HepG2 (cell line): ENCODE measurements around the gene NHSL1. TPM values are rescaled to one million over a fixed set of nuclear protein-coding genes. Genes with fewer than 3 reads are reported as not detected.

Experiments used
- HINFP ChIP-seq: sonication (generic); formaldehyde crosslinking; IDR thresholded peaks from 2 replicates; pipeline ENCODE4 v1.4.0; 2020; ENCODE audit warnings: low read depth, mild to moderate bottlenecking, missing genetic modification reagents
- IKZF5 ChIP-seq: IDR thresholded peaks from 2 replicates; pipeline ENCODE4 v1.6.1; 2018; ENCODE audit warnings: missing genetic modification reagents, mild to moderate bottlenecking, missing compliant biosample characterization
- KIAA2018 ChIP-seq: sonication (generic); formaldehyde crosslinking; IDR thresholded peaks from 2 replicates; pipeline ENCODE4 v1.5.0; 2020; ENCODE audit warnings: mild to moderate bottlenecking, missing genetic modification reagents, borderline replicate concordance
- KLF6 ChIP-seq: IDR thresholded peaks from 2 replicates; pipeline ENCODE4 v1.8.0; 2016; ENCODE audit warnings: missing biosample characterization, missing genetic modification reagents
- MLX ChIP-seq: IDR thresholded peaks from 2 replicates; pipeline ENCODE4 v1.6.1; 2016
- PTBP1 ChIP-seq: fragments of 200-400 bp; formaldehyde crosslinking; IDR thresholded peaks from 2 replicates; pipeline ENCODE4 v1.6.1; 2018; ENCODE audit warnings: low read length, low read depth; ENCODE audit not compliant: poor library complexity, severe bottlenecking
- SNRNP70 ChIP-seq: fragments of 200-400 bp; formaldehyde crosslinking; IDR thresholded peaks from 2 replicates; pipeline ENCODE4 v1.6.1; 2017; ENCODE audit warnings: mild to moderate bottlenecking, low read depth, low read length, moderate library complexity
- ZBTB43 ChIP-seq: sonication (generic); formaldehyde crosslinking; conservative IDR thresholded peaks from 2 replicates; pipeline ENCODE4 v1.4.0; 2020; ENCODE audit warnings: missing genetic modification reagents
- ZNF224 ChIP-seq: sonication (generic); formaldehyde crosslinking; IDR thresholded peaks from 2 replicates; pipeline ENCODE4 v1.5.0; 2020; ENCODE audit warnings: mild to moderate bottlenecking, missing genetic modification reagents
- ZNF530 ChIP-seq: sonication (generic); formaldehyde crosslinking; IDR thresholded peaks from 2 replicates; pipeline ENCODE4 v1.5.0; 2020; ENCODE audit warnings: low read depth, mild to moderate bottlenecking, missing genetic modification reagents
- ZNF546 ChIP-seq: sonication (generic); formaldehyde crosslinking; conservative IDR thresholded peaks from 2 replicates; pipeline ENCODE4 v1.8.1; 2023; ENCODE audit warnings: mild to moderate bottlenecking, missing genetic modification reagents
- ZNF572 ChIP-seq: sonication (generic); formaldehyde crosslinking; IDR thresholded peaks from 2 replicates; pipeline ENCODE4 v1.5.1; 2020; ENCODE audit warnings: mild to moderate bottlenecking, missing genetic modification reagents
- ZNF619 ChIP-seq: sonication (generic); formaldehyde crosslinking; IDR thresholded peaks from 2 replicates; pipeline ENCODE4 v1.4.0; 2020; ENCODE audit warnings: mild to moderate bottlenecking, missing genetic modification reagents
- ZNF766 ChIP-seq: sonication (generic); formaldehyde crosslinking; IDR thresholded peaks from 2 replicates; pipeline ENCODE4 v1.5.0; 2020; ENCODE audit warnings: missing genetic modification reagents, borderline replicate concordance
- polyA plus RNA-seq, 8 experiments: library from polyadenylated mRNA; depleted of rRNA in 3 of 8; stranded (reverse) in 7 of 8; unstranded in 1 of 8; fragments of >200 nt; fragmentation: Illumina TruSeq in 4 of 8; extraction: Trizol in 4 of 8; gene quantifications; 2 replicates each; pipeline versions ENCODE4 v1.2.1 to v1.2.3, GENCODE V29; 2011 to 2016; ENCODE audit warnings: low read depth in 4 of 8, missing spikeins in 1 of 8, mixed read lengths in 1 of 8; ENCODE audit not compliant: insufficient read depth in 1 of 8
- total RNA-seq, 5 experiments: library from RNA; depleted of rRNA; stranded (reverse); fragments of >200 nt; fragmentation: Illumina TruSeq; extraction: Trizol; gene quantifications; 2 replicates each; pipeline ENCODE4 v1.2.3, GENCODE V29; 2016; ENCODE audit warnings: low read depth in 1 of 5

NHSL1 gene
- total and polyA plus RNA-seq, 2 of the 13 experiments (the other 11 are each of a cell fraction or from before 2014, with no cell fraction given), result 24.9 to 53.6 TPM

GRCh38 chr6:138503881-138504680 lies 4.8 kb upstream of the NHSL1 start (continued):
- TF ChIP-seq IKZF5 (CRISPR knock-in tag), result peak; percentile 70; the same call in 1 of the 2 replicates
- TF ChIP-seq ZNF766 (CRISPR knock-in tag), result peak; percentile 74; the same call in 1 of the 2 replicates
- TF ChIP-seq MLX, result peak; percentile 50; the same call in 1 of the 2 replicates
- TF ChIP-seq SNRNP70, result no peak
- TF ChIP-seq ZNF224 (CRISPR knock-in tag), result no peak
- no peak for TF ChIP-seq ZNF619 (CRISPR knock-in tag)
- TF ChIP-seq ZBTB43, result no peak; the same call in 1 of the 2 replicates
- TF ChIP-seq ZNF530 (CRISPR knock-in tag), result no peak
- TF ChIP-seq PTBP1, result no peak
- no peak for TF ChIP-seq KIAA2018
- TF ChIP-seq ZNF546 (CRISPR knock-in tag), result no peak
- peak; percentile 37; the same call in 1 of the 2 replicates for TF ChIP-seq HINFP (CRISPR knock-in tag)
- peak; percentile 64; the same call in 1 of the 2 replicates for TF ChIP-seq KLF6 (CRISPR knock-in tag)
- 0 out of 2 replicates have a peak, but pooled peaks have one; percentile 65 for TF ChIP-seq ZNF572 (CRISPR knock-in tag)
- TF ChIP-seq, all 625 proteins: peak for 249
